IMR-90 (cell line): Measurements from ENCODE around the gene TXLNA. TPM values are rescaled to one million over a fixed set of nuclear protein-coding genes. Genes with fewer than 3 reads are reported as not detected.

ENCODE experiments used
- ATAC-seq: fragments of 200-7000 bp; cut with Tn5 transposase; 2 replicates; pipeline ENCODE4 v1.9.1; 2020; ENCODE audit warnings: low read depth, mild to moderate bottlenecking, moderate library complexity
- BruUV-seq: library from RNA; stranded (reverse); fragments of 400-500 nt; replicated peaks from 2 replicates; lab custom pipeline; 2021; lab: Mats Ljungman, UMichigan
- CTCF ChIA-PET: fragments of 300-600 bp; formaldehyde crosslinking; extraction: SDS; loops from one replicate; lab custom pipeline; 2021; ENCODE audit warnings: antibody characterized with exemption; lab: Yijun Ruan, JAX
- POLR2A ChIA-PET: fragments of 300-600 bp; sonication (Branson Sonifier 250); formaldehyde crosslinking; loops from one replicate; lab custom pipeline; 2022; ENCODE audit warnings: antibody characterized with exemption; ENCODE audit not compliant: unreplicated experiment; lab: Charles Lee
- DNase-seq: peaks from one replicate; pipeline ENCODE4 v3.0.0; 2013
- H2AFZ ChIP-seq: replicated peaks from 2 replicates; pipeline ENCODE3; 2013; ENCODE audit warnings: low read length, mild to moderate bottlenecking; ENCODE audit not compliant: poor library complexity
- H2AK5ac ChIP-seq: 2 replicates; pipeline ENCODE4 v1.6.1; 2013; ENCODE audit warnings: low read depth, low read length, inconsistent platforms
- H2AK9ac ChIP-seq: replicated peaks from 2 replicates; pipeline ENCODE3; 2013; ENCODE audit warnings: mild to moderate bottlenecking, low read depth, low read length, moderate library complexity; ENCODE audit not compliant: poor library complexity
- H2BK120ac ChIP-seq: 2 replicates; pipeline ENCODE4 v1.6.1; 2013; ENCODE audit warnings: low read depth, low read length, inconsistent platforms
- H2BK15ac ChIP-seq: 3 replicates; pipeline ENCODE4 v1.6.1; 2013; ENCODE audit warnings: low read depth, low read length, inconsistent platforms
- H2BK20ac ChIP-seq: 2 replicates; pipeline ENCODE4 v1.6.1; 2013; ENCODE audit warnings: low read depth, mild to moderate bottlenecking, inconsistent platforms, low read length, moderate library complexity
- H2BK5ac ChIP-seq: 2 replicates; pipeline ENCODE4 v1.6.1; 2013; ENCODE audit warnings: mild to moderate bottlenecking, low read depth, low read length, inconsistent platforms; ENCODE audit not compliant: poor library complexity, severe bottlenecking
- H3K14ac ChIP-seq: replicated peaks from 2 replicates; pipeline ENCODE4 v1.6.1; 2013; ENCODE audit warnings: low read depth, low read length, inconsistent platforms
- H3K18ac ChIP-seq: 2 replicates; pipeline ENCODE4 v1.6.1; 2013; ENCODE audit warnings: low read depth, low read length, control low read depth
- H3K23ac ChIP-seq: 2 replicates; pipeline ENCODE4 v1.6.1; 2013; ENCODE audit warnings: low read depth, low read length, inconsistent platforms
- H3K27ac ChIP-seq: 2 replicates; pipeline ENCODE4 v1.5.1; 2013; ENCODE audit warnings: mild to moderate bottlenecking, control low read depth, low read length; ENCODE audit not compliant: insufficient read depth
- H3K27me3 ChIP-seq: 2 replicates; pipeline ENCODE4 v1.6.1; 2013; ENCODE audit warnings: low read length; ENCODE audit not compliant: control insufficient read depth, insufficient read depth
- H3K36me3 ChIP-seq: 2 replicates; pipeline ENCODE4 v1.6.1; 2013; ENCODE audit warnings: low read length, mixed read lengths; ENCODE audit not compliant: control insufficient read depth, insufficient read depth
- H3K4ac ChIP-seq: 2 replicates; pipeline ENCODE4 v1.6.1; 2013; ENCODE audit warnings: low read depth, low read length, inconsistent platforms
- H3K4me1 ChIP-seq: 2 replicates; pipeline ENCODE4 v1.6.1; 2013; ENCODE audit warnings: low read length, mixed read lengths; ENCODE audit not compliant: control insufficient read depth, insufficient read depth
- H3K4me2 ChIP-seq: 2 replicates; pipeline ENCODE4 v1.6.1; 2013; ENCODE audit warnings: low read depth, mild to moderate bottlenecking, control low read depth, low read length, moderate library complexity
- H3K4me3 ChIP-seq: 2 replicates; pipeline ENCODE4 v1.5.1; 2013; ENCODE audit warnings: low read depth, mild to moderate bottlenecking, control low read depth, low read length, moderate library complexity; ENCODE audit not compliant: insufficient read depth
- H3K56ac ChIP-seq: 2 replicates; pipeline ENCODE4 v1.6.1; 2013; ENCODE audit warnings: low read length, inconsistent platforms; ENCODE audit not compliant: insufficient read depth; ENCODE audit errors: extremely low read depth
- H3K79me1 ChIP-seq, 2 experiments: 2 replicates each; pipeline ENCODE4 v1.6.1; 2013; ENCODE audit warnings: low read length in 2 of 2, inconsistent platforms in 1 of 2, low read depth in 1 of 2
- H3K9ac ChIP-seq: 2 replicates; pipeline ENCODE4 v1.6.1; 2013; ENCODE audit warnings: low read depth, low read length, control low read depth
- H3K9me1 ChIP-seq: 2 replicates; pipeline ENCODE4 v1.6.1; 2013; ENCODE audit warnings: low read length, inconsistent platforms; ENCODE audit not compliant: insufficient read depth
- H3K9me3 ChIP-seq: 2 replicates; pipeline ENCODE4 v1.6.1; 2013; ENCODE audit warnings: low read length; ENCODE audit not compliant: control insufficient read depth, insufficient read depth
- H4K20me1 ChIP-seq: 2 replicates; pipeline ENCODE4 v1.6.1; 2013; ENCODE audit warnings: low read length, inconsistent platforms; ENCODE audit not compliant: insufficient read depth
- H4K5ac ChIP-seq: 2 replicates; pipeline ENCODE4 v1.6.1; 2013; ENCODE audit warnings: mild to moderate bottlenecking, low read depth, low read length, control low read depth
- H4K8ac ChIP-seq, 2 experiments: 2 replicates each; pipeline ENCODE4 v1.6.1; 2013; ENCODE audit warnings: low read depth in 2 of 2, low read length in 2 of 2, control low read depth in 1 of 2, inconsistent platforms in 1 of 2
- H4K91ac ChIP-seq: 2 replicates; pipeline ENCODE4 v1.6.1; 2013; ENCODE audit warnings: low read depth, low read length, inconsistent platforms; ENCODE audit not compliant: insufficient read depth
- CEBPB ChIP-seq: IDR thresholded peaks from 2 replicates; pipeline ENCODE4 v1.6.1; 2012; ENCODE audit warnings: low read depth, low read length, improper control_type of control experiment
- CHD1 ChIP-seq: IDR thresholded peaks from 2 replicates; pipeline ENCODE4 v1.6.1; 2012; ENCODE audit warnings: low read depth, low read length, improper control_type of control experiment
- MAFK ChIP-seq: IDR thresholded peaks from 2 replicates; pipeline ENCODE4 v1.6.1; 2012; ENCODE audit warnings: low read depth, low read length, improper control_type of control experiment
- MAZ ChIP-seq: IDR thresholded peaks from 2 replicates; pipeline ENCODE4 v1.6.1; 2012; ENCODE audit warnings: low read depth, mild to moderate bottlenecking, low read length, improper control_type of control experiment, moderate library complexity, borderline replicate concordance
- MXI1 ChIP-seq: IDR thresholded peaks from 2 replicates; pipeline ENCODE4 v1.6.1; 2012; ENCODE audit warnings: low read depth, mild to moderate bottlenecking, low read length, moderate library complexity, borderline replicate concordance
- NFE2L2 ChIP-seq: fragments of 150-350 bp; IDR thresholded peaks from 2 replicates; pipeline ENCODE4 v1.6.1; 2016; ENCODE audit warnings: low read depth, mild to moderate bottlenecking, low read length
- POLR2A ChIP-seq: IDR thresholded peaks from 2 replicates; pipeline ENCODE4 v1.6.1; 2012; ENCODE audit warnings: mild to moderate bottlenecking, low read depth, low read length
- RAD21 ChIP-seq: IDR thresholded peaks from 2 replicates; pipeline ENCODE4 v1.6.1; 2012; ENCODE audit warnings: low read length, improper control_type of control experiment
- SMC3 ChIP-seq: fragments of 150-350 bp; IDR thresholded peaks from 2 replicates; pipeline ENCODE4 v1.6.1; 2016; ENCODE audit warnings: low read depth, mild to moderate bottlenecking, antibody characterized with exemption, low read length, moderate library complexity
- WGBS, 2 experiments: methylation state at CpG; one replicate each; pipeline versions ENCODE4 v1.1.5 to v1.1.7; 2013; ENCODE audit warnings: missing lambda C conversion rate in 2 of 2; ENCODE audit not compliant: insufficient read length in 1 of 2; ENCODE audit errors: extremely low coverage in 2 of 2; 5-methylcytosine and 5-hydroxymethylcytosine counted together
- dilution Hi-C: fragments of 300-500 bp; cut with HindIII; formaldehyde crosslinking; loops from one replicate; pipeline ENCODE4 v1.14.3; 2018; ENCODE audit warnings: low sequenced_read_pairs; ENCODE audit not compliant: unreplicated experiment
- in situ Hi-C: fragments of 300-500 bp; cut with MboI; formaldehyde crosslinking; loops from 3 replicates; pipeline ENCODE4 v1.14.3; 2019; ENCODE audit warnings: low sequenced_read_pairs, inconsistent platforms, mixed read lengths
- intact Hi-C: fragments of 100-400 bp; cut with micrococcal nuclease; formaldehyde crosslinking; loops from 2 replicates; pipeline ENCODE4 v1.10.0; 2022
- polyA plus RNA-seq, 3 experiments: library from polyadenylated mRNA; depleted of rRNA; stranded (reverse); fragments of >200 nt; gene quantifications; 2 replicates each; pipeline ENCODE4 v1.2.3, GENCODE V29; 2012; ENCODE audit warnings: low replicate concordance in 1 of 3
- total RNA-seq: library from RNA; depleted of rRNA; stranded (reverse); fragments of >200 nt; gene quantifications from 2 replicates; pipeline ENCODE4 v1.2.3, GENCODE V29; 2012
- TF ChIP-seq, protein P1 (sequence below): conservative IDR thresholded peaks from 2 replicates; pipeline ENCODE4 v1.5.1; 2012; ENCODE audit warnings: mild to moderate bottlenecking, low read depth, low read length, improper control_type of control experiment
- TF ChIP-seq, protein P2 (sequence below): fragments of 150-350 bp; IDR thresholded peaks from 2 replicates; pipeline ENCODE4 v1.6.1; 2016; ENCODE audit warnings: low read depth, mild to moderate bottlenecking, low read length, moderate library complexity, borderline replicate concordance

Gene TXLNA
- total and polyA plus RNA-seq, 2 of the 4 experiments (the other 2 are of a cell fraction): 47.6 to 102 TPM

DNA sequence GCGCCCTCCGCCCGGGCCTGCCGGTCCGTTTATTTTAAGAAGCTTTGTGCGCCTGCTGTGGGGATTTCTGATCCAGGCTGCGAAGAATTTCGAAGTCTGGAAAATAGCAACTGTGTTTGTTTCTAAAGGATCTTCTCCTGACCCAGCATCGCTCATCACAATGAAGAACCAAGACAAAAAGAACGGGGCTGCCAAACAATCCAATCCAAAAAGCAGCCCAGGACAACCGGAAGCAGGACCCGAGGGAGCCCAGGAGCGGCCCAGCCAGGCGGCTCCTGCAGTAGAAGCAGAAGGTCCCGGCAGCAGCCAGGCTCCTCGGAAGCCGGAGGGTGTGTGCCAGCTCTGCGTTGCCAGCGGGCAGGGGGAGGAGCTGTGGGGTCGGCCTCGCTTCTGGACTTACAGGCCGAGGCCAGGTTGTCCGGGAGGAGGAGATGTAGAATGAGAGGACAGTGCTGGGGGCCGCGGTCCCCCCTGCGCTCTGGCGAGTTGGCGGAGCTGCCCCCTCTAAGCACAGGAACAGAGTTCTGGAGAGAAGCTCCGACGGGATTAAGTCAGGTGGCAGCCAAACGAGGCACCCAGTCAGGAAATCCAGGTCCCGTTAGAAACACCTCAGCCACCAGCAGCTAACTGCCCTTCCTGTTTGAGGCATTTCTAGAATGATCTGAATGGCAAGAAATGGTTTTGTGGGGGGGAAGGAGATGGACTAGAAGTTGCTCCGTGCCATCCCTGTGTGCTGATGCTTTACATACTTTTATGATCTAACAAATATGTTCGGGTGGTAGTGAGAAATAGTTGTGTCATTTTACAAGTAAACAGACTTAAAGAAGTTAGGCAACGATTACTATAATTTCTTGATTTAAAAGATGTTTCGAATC is 948 bp downstream of the TXLNA start:
- DNase-seq: peak; percentile 59

More for the DNA sequence above, 948 bp downstream of the TXLNA start:
- TSS peak; percentile 7 for BruUV-seq
- Histone ChIP-seq H3K14ac (peak overlapping the region; percentile 96), H3K4me1 (peaks cover 22% of the 10 kb centered on the region), H4K20me1 (peaks cover 22% of the 10 kb centered on the region), H4K8ac (peak overlapping the region; percentile 91 to 95), H3K23ac (peak overlapping the region; percentile 93), H2BK15ac (peak overlapping the region; percentile 63; the same call in 1 of the 3 replicates), H3K36me3 (peaks cover 28% of the 10 kb centered on the region), H3K9me3 (no peaks in the 10 kb centered on the region), H4K5ac (peak overlapping the region; percentile 72), H3K56ac (peak overlapping the region; percentile 97), H2AK5ac (peak overlapping the region; percentile 81), H3K18ac (peak overlapping the region; percentile 79), H4K91ac (peak overlapping the region; percentile 95), H2BK5ac (peak overlapping the region; percentile 90), H3K79me1 (peaks cover 13 to 51% of the 10 kb centered on the region in 2 experiments; a peak in 3 of 4 replicates), H2BK20ac (no peak overlapping the region; the same call in 1 of the 2 replicates), H3K4me2 (peak overlapping the region; percentile 90), H3K9ac (peak overlapping the region; percentile 97), H3K27me3 (no peaks in the 10 kb centered on the region), H3K4ac (peak overlapping the region; percentile 92), H3K4me3 (peak overlapping the region; percentile 49), H3K27ac (peak overlapping the region; percentile 90), H2BK120ac (peak overlapping the region; percentile 86), H3K9me1 (peaks cover 12% of the 10 kb centered on the region; the same call in 1 of the 2 replicates), H2AK9ac (peak overlapping the region; percentile 98), H2AFZ (peak overlapping the region; percentile 98)
- no peak for TF ChIP-seq CHD1
- TF ChIP-seq MAFK: no peak
- TF ChIP-seq, protein P1, sequence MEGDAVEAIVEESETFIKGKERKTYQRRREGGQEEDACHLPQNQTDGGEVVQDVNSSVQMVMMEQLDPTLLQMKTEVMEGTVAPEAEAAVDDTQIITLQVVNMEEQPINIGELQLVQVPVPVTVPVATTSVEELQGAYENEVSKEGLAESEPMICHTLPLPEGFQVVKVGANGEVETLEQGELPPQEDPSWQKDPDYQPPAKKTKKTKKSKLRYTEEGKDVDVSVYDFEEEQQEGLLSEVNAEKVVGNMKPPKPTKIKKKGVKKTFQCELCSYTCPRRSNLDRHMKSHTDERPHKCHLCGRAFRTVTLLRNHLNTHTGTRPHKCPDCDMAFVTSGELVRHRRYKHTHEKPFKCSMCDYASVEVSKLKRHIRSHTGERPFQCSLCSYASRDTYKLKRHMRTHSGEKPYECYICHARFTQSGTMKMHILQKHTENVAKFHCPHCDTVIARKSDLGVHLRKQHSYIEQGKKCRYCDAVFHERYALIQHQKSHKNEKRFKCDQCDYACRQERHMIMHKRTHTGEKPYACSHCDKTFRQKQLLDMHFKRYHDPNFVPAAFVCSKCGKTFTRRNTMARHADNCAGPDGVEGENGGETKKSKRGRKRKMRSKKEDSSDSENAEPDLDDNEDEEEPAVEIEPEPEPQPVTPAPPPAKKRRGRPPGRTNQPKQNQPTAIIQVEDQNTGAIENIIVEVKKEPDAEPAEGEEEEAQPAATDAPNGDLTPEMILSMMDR: no peak
- TF ChIP-seq RAD21: no peak; the same call in 1 of the 2 replicates
- no peak for TF ChIP-seq SMC3
- TF ChIP-seq, protein P2, sequence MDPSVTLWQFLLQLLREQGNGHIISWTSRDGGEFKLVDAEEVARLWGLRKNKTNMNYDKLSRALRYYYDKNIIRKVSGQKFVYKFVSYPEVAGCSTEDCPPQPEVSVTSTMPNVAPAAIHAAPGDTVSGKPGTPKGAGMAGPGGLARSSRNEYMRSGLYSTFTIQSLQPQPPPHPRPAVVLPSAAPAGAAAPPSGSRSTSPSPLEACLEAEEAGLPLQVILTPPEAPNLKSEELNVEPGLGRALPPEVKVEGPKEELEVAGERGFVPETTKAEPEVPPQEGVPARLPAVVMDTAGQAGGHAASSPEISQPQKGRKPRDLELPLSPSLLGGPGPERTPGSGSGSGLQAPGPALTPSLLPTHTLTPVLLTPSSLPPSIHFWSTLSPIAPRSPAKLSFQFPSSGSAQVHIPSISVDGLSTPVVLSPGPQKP: no peak
- TF ChIP-seq CEBPB: 0 out of 2 replicates have a peak, but pooled peaks have one; percentile 33
- TF ChIP-seq NFE2L2: peak; percentile 9; the same call in 1 of the 2 replicates
- TF ChIP-seq MAZ: no peak
- 0 out of 2 replicates have a peak, but pooled peaks have one; percentile 27 for TF ChIP-seq MXI1
- no peak; the same call in 1 of the 2 replicates for TF ChIP-seq POLR2A
- intact Hi-C loops (loop anchor here (2.0 kb wide), 2 partner anchors 72 to 108 kb away; partner anchors contain the start of genes KPNA6 and TMEM39B), in situ Hi-C loops (no loop called here), dilution Hi-C loops (no loop called here)
- CTCF ChIA-PET: no interaction called here
- ATAC-seq: peak; percentile 31
- 0% methylated on average over 9 of the region's 36 CpGs; no CpG with 5 or more reads in 1 of the 2 experiments for WGBS, 2 experiments
- POLR2A ChIA-PET: interaction anchor here (0.5 to 0.7 kb wide), 3 partner anchors 11 to 66 kb away, joined by 3 to 30 read pairs (median 3); no protein-coding TSS in a partner anchor
